ENCODE data around the gene ZNF664. TPM values are rescaled to one million over a fixed set of nuclear protein-coding genes. Genes with fewer than 3 reads are reported as not detected.
A peak's percentile ranks its signal among the peaks of the same experiment; 100 is the strongest.

The ZNF664 gene
- total RNA-seq, 2 experiments from 2014 or later = 42.2 to 46.0 TPM

DNA sequence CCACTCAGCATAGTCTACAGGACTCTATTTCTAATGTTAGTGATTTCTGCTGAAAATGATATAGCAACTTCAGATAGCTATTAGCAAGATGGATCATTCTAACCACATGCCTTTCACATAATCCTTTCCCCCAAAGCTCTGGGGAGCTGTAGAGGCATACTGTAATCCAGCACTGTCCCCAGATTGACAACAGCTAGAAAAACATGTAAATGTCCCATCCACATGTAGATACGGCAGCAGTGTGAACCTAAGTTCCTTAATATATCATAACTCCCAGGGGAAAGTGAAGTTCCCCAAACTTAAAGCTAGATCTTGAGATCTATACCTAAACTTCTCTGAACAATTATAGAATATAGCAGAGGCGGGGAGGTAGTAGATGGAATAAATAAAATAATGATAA is 14.0 kb downstream of the ZNF664 start:
- peaks cover 30% of the 10 kb centered on the region for H3K4me1 Mint-ChIP-seq (ENCODE audit: low read depth)
- no peak overlapping the region for H3K4me3 Mint-ChIP-seq
- no peak overlapping the region for H3K27ac Mint-ChIP-seq
- H3K27me3 Mint-ChIP-seq (ENCODE audit: low read depth) = no peaks in the 10 kb centered on the region
- no peaks in the 10 kb centered on the region for H3K9me3 Mint-ChIP-seq
- H3K36me3 Mint-ChIP-seq (ENCODE audit: low read depth) = peaks cover 15% of the 10 kb centered on the region
- CTCF ChIA-PET = interaction anchor here (0.9 to 6.4 kb wide), 4 partner anchors 9 to 84 kb away, joined by 3 to 55 read pairs (median 4); no protein-coding TSS in a partner anchor
- intact Hi-C loops (cut with micrococcal nuclease) = no loop called here
- no peak for DNase-seq

DNA sequence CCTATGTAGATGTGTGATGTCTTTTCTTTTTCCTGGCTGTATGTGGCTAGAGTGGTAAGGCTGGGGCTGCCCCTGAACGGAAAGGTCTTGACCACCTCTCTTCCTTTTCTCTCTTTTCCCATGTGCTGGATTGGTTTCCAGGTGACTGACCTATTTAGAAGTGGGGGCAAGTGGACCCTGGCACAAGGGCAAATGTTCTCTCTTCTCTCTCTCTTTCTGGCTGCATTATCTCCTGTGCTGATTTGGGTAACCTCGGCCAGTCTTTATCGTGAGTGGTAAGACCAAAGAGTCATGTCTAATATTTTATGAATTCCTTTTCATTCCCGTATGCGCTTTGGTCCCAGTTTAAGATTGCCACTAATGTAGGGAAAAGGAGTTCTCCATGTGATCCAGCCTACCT is 16.2 kb downstream of the ZNF664 start:
- Mint-ChIP-seq H3K36me3 (ENCODE audit: low read depth) (peaks cover 16% of the 10 kb centered on the region), H3K27me3 (ENCODE audit: low read depth) (no peaks in the 10 kb centered on the region), H3K9me3 (no peaks in the 10 kb centered on the region), H3K4me1 (ENCODE audit: low read depth) (peaks cover 27% of the 10 kb centered on the region), H3K4me3 (no peak overlapping the region), H3K27ac (no peak overlapping the region)
- CTCF ChIA-PET = no interaction called here
- intact Hi-C loops (cut with micrococcal nuclease) = no loop called here
- no peak for DNase-seq

GRCh38 chr12:123989753-123990152 is 16.7 kb downstream of the ZNF664 start:
- Mint-ChIP-seq H3K4me1 (ENCODE audit: low read depth) (peaks cover 25% of the 10 kb centered on the region), H3K27ac (no peak overlapping the region), H3K36me3 (ENCODE audit: low read depth) (peaks cover 20% of the 10 kb centered on the region), H3K9me3 (no peaks in the 10 kb centered on the region), H3K27me3 (ENCODE audit: low read depth) (no peaks in the 10 kb centered on the region), H3K4me3 (no peak overlapping the region)
- CTCF ChIA-PET = interaction anchor here (0.6 to 1.2 kb wide), 2 partner anchors 13 to 500 kb away, joined by 3 to 6 read pairs; no protein-coding TSS in a partner anchor
- intact Hi-C loops (cut with micrococcal nuclease) = no loop called here
- no peak for DNase-seq

GRCh38 chr12:123990511-123990910 is 17.5 kb downstream of the ZNF664 start:
- intact Hi-C loops (cut with micrococcal nuclease) = no loop called here
- H3K27ac Mint-ChIP-seq = no peak overlapping the region
- CTCF ChIA-PET = interaction anchor here (0.6 to 1.2 kb wide), 3 partner anchors 12 to 501 kb away, joined by 3 to 6 read pairs (median 3); no protein-coding TSS in a partner anchor
- H3K9me3 Mint-ChIP-seq = no peaks in the 10 kb centered on the region
- H3K4me1 Mint-ChIP-seq (ENCODE audit: low read depth) = peaks cover 26% of the 10 kb centered on the region
- H3K4me3 Mint-ChIP-seq = no peak overlapping the region
- no peaks in the 10 kb centered on the region for H3K27me3 Mint-ChIP-seq (ENCODE audit: low read depth)
- DNase-seq = no peak
- peaks cover 20% of the 10 kb centered on the region for H3K36me3 Mint-ChIP-seq (ENCODE audit: low read depth)

GRCh38 chr12:123991372-123991951 is 18.4 kb downstream of the ZNF664 start:
- Mint-ChIP-seq H3K27me3 (ENCODE audit: low read depth) (no peaks in the 10 kb centered on the region), H3K36me3 (ENCODE audit: low read depth) (peaks cover 20% of the 10 kb centered on the region), H3K4me3 (no peak overlapping the region), H3K27ac (no peak overlapping the region), H3K4me1 (ENCODE audit: low read depth) (peaks cover 32% of the 10 kb centered on the region), H3K9me3 (no peaks in the 10 kb centered on the region)
- intact Hi-C loops (cut with micrococcal nuclease) = no loop called here
- no peak for DNase-seq
- CTCF ChIA-PET = interaction anchor here (1.2 kb wide), 1 partner anchor 41 kb away, joined by 3 read pairs; no protein-coding TSS in a partner anchor

GRCh38 chr12:123992118-123992825 is 19.3 kb downstream of the ZNF664 start:
- DNase-seq = no peak
- Mint-ChIP-seq H3K4me1 (ENCODE audit: low read depth) (peaks cover 33% of the 10 kb centered on the region), H3K9me3 (no peaks in the 10 kb centered on the region), H3K27me3 (ENCODE audit: low read depth) (no peaks in the 10 kb centered on the region), H3K27ac (no peak overlapping the region), H3K4me3 (no peak overlapping the region), H3K36me3 (ENCODE audit: low read depth) (peaks cover 20% of the 10 kb centered on the region)
- CTCF ChIA-PET = interaction anchor here (0.6 to 1.2 kb wide), 2 partner anchors 40 to 164 kb away, joined by 3 read pairs; no protein-coding TSS in a partner anchor
- intact Hi-C loops (cut with micrococcal nuclease) = no loop called here

DNA sequence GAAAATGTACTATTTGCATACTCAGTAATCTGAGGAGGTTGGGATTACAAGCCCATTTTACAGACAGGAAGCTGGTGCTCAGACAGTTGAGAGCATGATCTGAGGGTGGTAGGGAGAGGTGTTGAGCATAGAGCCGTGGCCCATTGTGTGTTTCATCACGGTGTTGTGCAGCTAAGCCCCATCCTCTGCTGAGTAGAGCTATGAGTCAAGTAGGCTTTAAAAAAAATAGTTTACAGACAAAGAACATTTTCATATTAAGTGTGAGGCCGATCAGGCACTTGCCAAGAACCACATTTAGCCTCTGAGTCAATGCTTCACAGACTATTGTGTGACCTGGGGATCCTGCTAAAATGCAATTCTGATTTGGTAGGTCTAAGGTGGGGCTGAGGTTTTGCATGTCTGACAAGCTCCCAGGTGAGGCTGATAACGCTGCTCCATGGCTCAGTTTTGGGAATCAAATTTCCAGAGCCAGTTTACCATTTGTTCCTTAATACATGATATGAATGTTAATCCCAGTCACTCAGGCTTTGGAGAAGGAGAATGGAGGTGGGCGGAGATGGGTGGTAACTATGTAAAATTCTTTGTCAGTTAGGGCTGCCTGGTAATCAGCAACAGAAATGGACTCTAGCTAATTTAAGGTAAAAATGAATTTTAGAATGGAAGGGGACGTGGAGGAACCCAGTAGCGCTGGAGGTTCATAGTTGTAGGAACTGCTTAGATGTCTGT is 22.2 kb downstream of the ZNF664 start:
- peaks cover 31% of the 10 kb centered on the region for H3K4me1 Mint-ChIP-seq (ENCODE audit: low read depth)
- peak overlapping the region; percentile 8 for H3K27ac Mint-ChIP-seq
- peaks cover 11% of the 10 kb centered on the region for H3K36me3 Mint-ChIP-seq (ENCODE audit: low read depth)
- intact Hi-C loops (cut with micrococcal nuclease) = no loop called here
- H3K9me3 Mint-ChIP-seq = no peaks in the 10 kb centered on the region
- no peaks in the 10 kb centered on the region for H3K27me3 Mint-ChIP-seq (ENCODE audit: low read depth)
- H3K4me3 Mint-ChIP-seq = no peak overlapping the region
- CTCF ChIA-PET = interaction anchor here (1.0 kb wide), 1 partner anchor 90 kb away, joined by 3 read pairs; no protein-coding TSS in a partner anchor
- peak; percentile 38 for DNase-seq

- H3K27me3 Mint-ChIP-seq (ENCODE audit: low read depth) = no peaks in the 10 kb centered on the region
- DNase-seq = no peak
- no peak overlapping the region for H3K4me3 Mint-ChIP-seq
- CTCF ChIA-PET = interaction anchor here (0.9 kb wide), 1 partner anchor 10 kb away, joined by 4 read pairs; no protein-coding TSS in a partner anchor
- peaks cover 5% of the 10 kb centered on the region for H3K36me3 Mint-ChIP-seq (ENCODE audit: low read depth)
- H3K4me1 Mint-ChIP-seq (ENCODE audit: low read depth) = peaks cover 21% of the 10 kb centered on the region
- intact Hi-C loops (cut with micrococcal nuclease) = no loop called here
- no peaks in the 10 kb centered on the region for H3K9me3 Mint-ChIP-seq
- no peak overlapping the region for H3K27ac Mint-ChIP-seq
These were observed 23.6 kb downstream of the ZNF664 start for GRCh38 chr12:123996581-123996980.

DNA sequence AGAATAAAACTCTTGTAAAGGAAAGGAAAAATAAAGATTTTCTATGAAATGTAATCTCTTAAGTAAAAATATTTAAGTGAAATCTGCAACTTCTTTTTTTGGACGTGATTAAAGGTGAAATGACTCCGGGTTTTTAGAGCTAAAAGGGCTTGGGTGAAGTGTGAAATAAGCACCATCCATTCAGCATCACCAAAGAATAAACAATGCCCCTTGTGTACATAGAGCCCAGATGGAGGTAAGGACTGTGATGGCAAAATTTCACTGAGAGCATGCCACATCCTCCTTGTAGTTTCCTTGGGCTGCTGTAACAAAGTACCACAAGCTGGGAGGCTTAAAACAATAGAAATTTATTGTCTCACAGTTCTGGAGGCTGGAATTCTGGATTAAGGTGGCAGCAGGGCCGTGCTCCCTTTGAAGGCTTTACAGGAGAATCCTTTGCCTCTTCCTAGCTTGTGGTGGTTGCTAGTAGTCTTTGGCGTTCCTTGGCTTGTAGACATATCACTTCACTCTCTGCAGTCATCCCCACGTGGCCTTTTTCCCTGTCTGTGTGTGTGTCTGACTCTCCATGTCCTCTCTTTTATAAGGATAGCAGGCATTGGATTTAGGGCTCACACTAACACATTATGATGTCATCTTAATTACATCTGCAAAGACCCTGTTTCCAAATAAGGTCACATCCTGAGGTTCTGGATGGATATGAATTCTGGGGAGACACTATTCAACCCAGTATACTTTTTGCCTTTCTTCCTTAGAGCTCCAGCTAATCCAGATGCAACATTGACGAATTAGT is 24.2 kb downstream of the ZNF664 start:
- peaks cover 5% of the 10 kb centered on the region for H3K36me3 Mint-ChIP-seq (ENCODE audit: low read depth)
- CTCF ChIA-PET = no interaction called here
- H3K27ac Mint-ChIP-seq = no peak overlapping the region
- H3K27me3 Mint-ChIP-seq (ENCODE audit: low read depth) = no peaks in the 10 kb centered on the region
- intact Hi-C loops (cut with micrococcal nuclease) = no loop called here
- H3K4me1 Mint-ChIP-seq (ENCODE audit: low read depth) = peaks cover 19% of the 10 kb centered on the region
- no peak overlapping the region for H3K4me3 Mint-ChIP-seq
- no peaks in the 10 kb centered on the region for H3K9me3 Mint-ChIP-seq
- DNase-seq = no peak

DNA sequence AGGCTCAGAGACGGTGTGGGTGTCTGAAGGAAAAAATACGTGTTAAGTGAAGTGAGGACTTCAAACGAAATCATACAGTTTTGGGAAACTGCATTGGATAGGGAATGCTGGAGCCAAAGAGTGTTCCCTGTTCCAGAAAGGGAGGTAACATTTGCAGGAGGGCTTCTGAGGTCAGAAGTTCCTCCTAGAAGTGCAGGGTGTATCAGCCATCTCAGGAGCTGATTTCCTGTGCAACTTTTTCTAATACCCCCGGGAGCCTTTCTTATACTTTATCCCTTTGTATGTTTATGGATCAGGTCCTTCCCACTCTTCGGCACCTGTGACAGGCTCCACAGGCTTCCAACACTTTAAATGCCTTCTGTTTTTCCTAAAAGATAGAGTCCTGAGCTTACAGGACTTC is 24.9 kb downstream of the ZNF664 start:
- Mint-ChIP-seq H3K27ac (no peak overlapping the region), H3K9me3 (no peaks in the 10 kb centered on the region), H3K4me3 (no peak overlapping the region), H3K36me3 (ENCODE audit: low read depth) (peaks cover 5% of the 10 kb centered on the region), H3K4me1 (ENCODE audit: low read depth) (peaks cover 19% of the 10 kb centered on the region), H3K27me3 (ENCODE audit: low read depth) (no peaks in the 10 kb centered on the region)
- CTCF ChIA-PET = no interaction called here
- DNase-seq = no peak
- intact Hi-C loops (cut with micrococcal nuclease) = no loop called here

- H3K9me3 Mint-ChIP-seq = no peaks in the 10 kb centered on the region
- no peak overlapping the region for H3K27ac Mint-ChIP-seq
These were observed 25.5 kb downstream of the ZNF664 start for GRCh38 chr12:123998344-123998990.

More at GRCh38 chr12:123998344-123998990, 25.5 kb downstream of the ZNF664 start:
- intact Hi-C loops (cut with micrococcal nuclease) = no loop called here
- no peak for DNase-seq
- CTCF ChIA-PET = no interaction called here
- Mint-ChIP-seq H3K27me3 (ENCODE audit: low read depth) (no peaks in the 10 kb centered on the region), H3K4me3 (no peak overlapping the region), H3K4me1 (ENCODE audit: low read depth) (peaks cover 19% of the 10 kb centered on the region), H3K36me3 (ENCODE audit: low read depth) (peaks cover 5% of the 10 kb centered on the region)
